Measurements from ENCODE around the gene ORMDL3.
A peak's percentile ranks its signal among the peaks of the same experiment; 100 is the strongest.

The ORMDL3 gene

DNA sequence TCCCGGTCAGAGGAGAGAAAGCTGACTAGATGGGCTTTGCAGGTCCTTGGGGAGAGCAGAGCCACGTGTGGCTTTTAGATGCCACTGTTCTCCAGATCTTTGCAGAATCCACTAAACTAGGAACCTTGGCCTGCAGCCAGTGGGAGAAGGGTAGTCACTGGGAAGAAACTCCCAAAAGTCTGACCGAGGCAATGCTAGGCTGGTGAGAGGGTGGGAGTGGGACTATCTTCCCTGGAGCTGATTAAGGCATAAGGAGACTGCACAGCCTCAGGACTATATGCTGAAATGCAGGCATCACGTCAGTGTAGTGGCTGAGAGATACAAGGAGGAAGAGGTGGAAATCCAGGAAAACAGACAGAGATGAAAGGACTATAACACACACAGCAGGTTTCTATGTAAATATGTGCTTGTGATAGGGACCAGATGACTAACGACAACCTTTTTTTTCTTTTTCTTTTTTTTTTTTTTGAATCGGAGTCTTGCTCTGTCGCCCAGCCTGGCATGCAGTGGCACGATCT is 33.2 kb upstream of the ORMDL3 start:
- Histone ChIP-seq H3K9me3 (ENCODE audit: control insufficient read depth, low read length) (no peaks in the 10 kb centered on the region), H3K4me1 (no peaks in the 10 kb centered on the region), H3K36me3 (ENCODE audit: control insufficient read depth, insufficient read depth, low read length) (no peaks in the 10 kb centered on the region), H2AFZ (no peak overlapping the region), H3K27me3 (ENCODE audit: control insufficient read depth, insufficient read depth, low read length) (no peaks in the 10 kb centered on the region), H3K4me2 (ENCODE audit: low read length) (no peak overlapping the region), H3K79me2 (no peaks in the 10 kb centered on the region), H3K4me3 (ENCODE audit: low read depth, low read length) (no peak overlapping the region), H3K9ac (no peak overlapping the region), H3K27ac (no peak overlapping the region)
- TF ChIP-seq, protein P1, sequence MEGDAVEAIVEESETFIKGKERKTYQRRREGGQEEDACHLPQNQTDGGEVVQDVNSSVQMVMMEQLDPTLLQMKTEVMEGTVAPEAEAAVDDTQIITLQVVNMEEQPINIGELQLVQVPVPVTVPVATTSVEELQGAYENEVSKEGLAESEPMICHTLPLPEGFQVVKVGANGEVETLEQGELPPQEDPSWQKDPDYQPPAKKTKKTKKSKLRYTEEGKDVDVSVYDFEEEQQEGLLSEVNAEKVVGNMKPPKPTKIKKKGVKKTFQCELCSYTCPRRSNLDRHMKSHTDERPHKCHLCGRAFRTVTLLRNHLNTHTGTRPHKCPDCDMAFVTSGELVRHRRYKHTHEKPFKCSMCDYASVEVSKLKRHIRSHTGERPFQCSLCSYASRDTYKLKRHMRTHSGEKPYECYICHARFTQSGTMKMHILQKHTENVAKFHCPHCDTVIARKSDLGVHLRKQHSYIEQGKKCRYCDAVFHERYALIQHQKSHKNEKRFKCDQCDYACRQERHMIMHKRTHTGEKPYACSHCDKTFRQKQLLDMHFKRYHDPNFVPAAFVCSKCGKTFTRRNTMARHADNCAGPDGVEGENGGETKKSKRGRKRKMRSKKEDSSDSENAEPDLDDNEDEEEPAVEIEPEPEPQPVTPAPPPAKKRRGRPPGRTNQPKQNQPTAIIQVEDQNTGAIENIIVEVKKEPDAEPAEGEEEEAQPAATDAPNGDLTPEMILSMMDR (IDR thresholded peaks at IDR 0.05), result no peak

DNA sequence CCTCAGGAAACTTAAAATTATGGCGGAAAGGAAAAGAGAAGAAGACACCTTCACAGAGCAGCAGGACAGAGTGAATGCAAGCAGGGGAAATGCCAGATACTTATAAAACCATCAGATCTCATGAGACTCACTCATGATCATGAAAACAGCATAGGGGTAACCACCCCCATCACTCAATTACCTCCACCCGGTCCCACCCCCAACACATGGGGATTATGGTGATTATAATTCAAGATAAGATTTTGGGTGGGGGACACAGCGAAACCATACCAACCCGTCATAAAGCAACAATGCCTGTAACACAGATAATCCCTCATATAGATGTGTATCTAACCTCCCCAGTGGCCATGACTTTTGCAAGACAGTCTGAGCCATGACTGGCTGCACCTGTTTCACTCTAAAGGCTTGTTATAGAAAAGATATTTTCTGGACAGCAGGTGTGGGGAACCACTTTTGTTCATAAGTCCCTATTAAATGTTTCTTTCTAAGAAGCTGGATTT is 28.4 kb upstream of the ORMDL3 start:
- H3K27ac ChIP-seq, result no peak overlapping the region

DNA sequence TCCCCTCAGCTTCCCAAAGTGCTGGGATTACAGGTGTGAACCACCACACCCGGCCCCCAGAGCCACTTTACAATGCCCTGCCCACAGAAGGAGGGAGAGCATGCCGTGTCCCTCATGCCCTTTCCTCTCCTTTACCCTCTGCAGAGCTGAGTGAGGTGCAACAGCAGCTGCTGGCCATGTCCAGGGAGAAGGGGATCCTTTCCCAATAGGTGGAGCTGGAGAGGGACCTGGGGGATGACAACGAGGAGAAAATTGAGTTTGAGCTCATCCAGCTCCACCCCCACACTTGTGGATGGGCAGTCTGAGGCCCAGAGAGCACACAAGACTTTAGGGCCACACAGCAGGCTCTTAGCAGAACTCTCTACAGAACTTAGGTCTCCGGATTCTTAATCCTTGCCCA is 27.5 kb upstream of the ORMDL3 start:
- Histone ChIP-seq H3K79me2 (no peaks in the 10 kb centered on the region), H3K4me1 (peaks cover 8% of the 10 kb centered on the region), H3K4me2 (ENCODE audit: low read length) (no peak overlapping the region), H3K9ac (no peak overlapping the region), H3K36me3 (ENCODE audit: control insufficient read depth, insufficient read depth, low read length) (no peaks in the 10 kb centered on the region), H3K9me3 (ENCODE audit: control insufficient read depth, low read length) (no peaks in the 10 kb centered on the region), H3K27ac (no peak overlapping the region), H2AFZ (no peak overlapping the region), H3K27me3 (ENCODE audit: control insufficient read depth, insufficient read depth, low read length) (no peaks in the 10 kb centered on the region), H3K4me3 (ENCODE audit: low read depth, low read length) (no peak overlapping the region)
- TF ChIP-seq, protein P1 (IDR thresholded peaks at IDR 0.05), result no peak

More for the DNA sequence above, 28.4 kb upstream of the ORMDL3 start:
- Histone ChIP-seq H2AFZ (no peak overlapping the region), H3K4me1 (peaks cover 8% of the 10 kb centered on the region), H3K4me2 (ENCODE audit: low read length) (no peak overlapping the region), H3K27me3 (ENCODE audit: control insufficient read depth, insufficient read depth, low read length) (no peaks in the 10 kb centered on the region), H3K79me2 (no peaks in the 10 kb centered on the region), H3K9ac (no peak overlapping the region), H3K36me3 (ENCODE audit: control insufficient read depth, insufficient read depth, low read length) (no peaks in the 10 kb centered on the region), H3K9me3 (ENCODE audit: control insufficient read depth, low read length) (no peaks in the 10 kb centered on the region), H3K4me3 (ENCODE audit: low read depth, low read length) (no peak overlapping the region)
- TF ChIP-seq, protein P1 (IDR thresholded peaks at IDR 0.05), result no peak

DNA sequence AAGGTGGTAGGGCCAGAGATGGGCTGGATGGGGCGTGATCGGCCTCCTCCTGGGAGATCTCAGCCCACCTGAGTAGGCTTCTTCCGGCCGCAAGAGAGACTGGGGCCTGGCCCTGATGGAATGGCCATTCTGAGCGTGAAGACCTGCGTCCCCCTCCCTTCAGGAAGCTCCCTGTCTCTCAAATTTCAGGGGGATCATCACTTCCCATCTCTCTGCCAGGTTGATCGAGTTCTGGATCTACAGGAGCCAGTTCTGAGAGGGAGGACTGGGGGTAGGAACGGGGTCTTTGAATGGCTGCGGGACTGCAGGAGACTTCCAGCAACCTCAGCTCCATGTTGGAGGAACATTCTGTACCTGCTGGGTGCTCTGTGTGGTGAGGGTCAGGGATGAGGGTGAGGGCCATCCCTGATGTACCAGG is 26.1 kb upstream of the ORMDL3 start:
- Histone ChIP-seq H3K27ac (peak overlapping the region; percentile 71), H3K9ac (no peak overlapping the region)
- TF ChIP-seq, protein P1 (IDR thresholded peaks at IDR 0.05), result no peak

More for the DNA sequence above, 26.1 kb upstream of the ORMDL3 start:
- no peaks in the 10 kb centered on the region for H3K9me3 ChIP-seq (ENCODE audit: control insufficient read depth, low read length)
- peak overlapping the region; percentile 54 for H3K4me3 ChIP-seq (ENCODE audit: low read depth, low read length)
- H3K4me1 ChIP-seq, result peaks cover 8% of the 10 kb centered on the region
- H2AFZ ChIP-seq, result peak overlapping the region; percentile 97
- H3K79me2 ChIP-seq, result no peaks in the 10 kb centered on the region
- no peaks in the 10 kb centered on the region for H3K27me3 ChIP-seq (ENCODE audit: control insufficient read depth, insufficient read depth, low read length)
- H3K36me3 ChIP-seq (ENCODE audit: control insufficient read depth, insufficient read depth, low read length), result no peaks in the 10 kb centered on the region
- peak overlapping the region; percentile 73 for H3K4me2 ChIP-seq (ENCODE audit: low read length)
